NCI-H2171 treated with DMSO at 0.1 percent for 48 hours (cell line): ENCODE data around the gene RFX4.

ENCODE experiments used
- DNase-seq: peaks from one replicate; lab custom pipeline; 2025; lab: John Stamatoyannopoulos, UW

Gene RFX4

DNA sequence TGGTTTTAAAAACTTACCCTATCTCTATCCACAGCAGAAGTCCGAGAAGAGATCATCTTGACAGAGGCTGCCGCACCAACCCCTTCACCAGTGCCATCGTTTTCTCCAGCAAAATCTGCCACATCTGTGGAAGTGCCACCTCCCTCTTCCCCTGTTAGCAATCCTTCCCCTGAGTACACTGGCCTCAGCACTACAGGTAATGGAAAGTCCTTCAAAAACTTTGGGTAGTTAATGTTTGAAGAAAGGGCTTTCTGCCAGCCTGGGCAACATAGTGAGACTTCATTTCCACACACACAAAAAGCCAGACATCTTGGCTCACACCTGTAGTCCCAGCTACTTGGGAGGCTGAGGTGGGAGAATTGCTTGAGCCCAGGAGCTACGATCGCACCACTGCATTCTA is 150.1 kb downstream of the RFX4 start:
- no peak for DNase-seq

DNA sequence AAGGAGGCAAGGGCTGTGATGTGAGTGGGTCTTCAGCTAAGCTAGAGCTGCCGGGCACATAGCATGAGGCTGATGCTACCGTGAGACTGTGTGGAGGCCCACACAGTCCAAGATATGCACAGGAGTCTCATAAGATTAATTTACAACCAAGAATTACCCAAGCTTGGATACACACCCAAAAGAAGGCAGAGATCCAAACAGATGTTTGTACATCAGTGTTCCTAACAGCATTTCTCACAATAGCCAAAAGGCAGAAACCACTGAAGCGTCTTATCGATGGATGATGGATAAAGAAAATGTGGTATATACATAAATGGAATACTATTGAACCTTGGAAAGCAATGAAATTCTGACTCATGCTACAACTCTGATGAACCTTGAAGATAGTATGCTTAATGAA is 150.9 kb downstream of the RFX4 start:
- no peak for DNase-seq

GRCh38 chr12:106736051-106736957 is 153.5 kb downstream of the RFX4 start:
- no peak for DNase-seq

DNA sequence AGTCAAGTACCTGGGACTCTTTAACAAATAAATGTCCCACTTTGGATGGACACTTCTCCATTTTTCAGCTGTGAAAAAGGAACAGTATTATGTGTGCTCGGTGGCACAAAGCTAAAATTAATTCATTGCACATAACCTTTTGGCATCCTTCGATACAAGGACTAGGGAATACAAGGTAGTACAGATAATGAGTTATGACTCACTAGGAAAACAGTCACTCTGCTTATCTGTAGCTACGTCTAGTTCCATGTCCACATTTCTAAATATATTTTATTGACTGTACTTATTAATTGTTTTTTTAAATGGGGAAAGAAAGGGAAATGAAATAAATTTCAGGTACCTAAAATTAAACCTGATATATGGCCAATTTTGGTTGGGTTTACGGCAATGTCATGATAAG is 156.5 kb downstream of the RFX4 start:
- DNase-seq: no peak

DNA sequence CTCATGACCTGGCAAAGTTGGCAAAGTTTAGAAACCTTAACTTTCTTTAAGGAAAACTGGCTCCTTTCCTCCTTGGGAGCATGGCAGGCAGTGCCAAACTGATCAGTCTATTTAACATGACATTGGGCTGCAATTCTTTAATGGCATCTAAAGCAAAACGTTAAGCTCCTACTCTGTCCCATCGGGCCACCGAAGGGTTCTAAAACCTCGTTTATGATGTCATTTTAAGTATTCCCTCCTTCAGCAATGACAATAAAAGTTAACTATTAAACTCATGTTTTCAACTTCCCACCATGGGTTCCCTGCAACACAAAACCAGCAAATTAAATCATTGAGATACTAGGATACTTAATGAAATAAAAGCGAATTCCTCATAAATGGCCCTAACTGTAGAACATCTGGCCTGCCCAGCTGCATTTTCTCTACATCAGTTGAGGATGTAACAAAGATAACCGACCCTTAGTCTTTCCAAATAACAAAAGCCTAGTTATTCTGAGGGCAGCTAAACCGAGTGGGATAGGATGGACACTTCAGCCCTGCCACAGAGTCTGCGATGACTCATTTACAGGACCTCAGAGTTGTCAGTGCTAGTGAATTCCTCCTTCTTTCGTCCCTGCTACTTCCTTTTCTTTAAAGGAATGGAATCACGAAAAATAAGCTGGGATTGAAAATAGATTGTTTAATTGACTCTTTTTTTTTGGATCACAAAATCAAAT is 157.2 kb downstream of the RFX4 start:
- DNase-seq: no peak

GRCh38 chr12:106740818-106741217 is 158.0 kb downstream of the RFX4 start:
- DNase-seq: no peak

- no peak for DNase-seq
These were observed 158.4 kb downstream of the RFX4 start for GRCh38 chr12:106741247-106741646.

DNA sequence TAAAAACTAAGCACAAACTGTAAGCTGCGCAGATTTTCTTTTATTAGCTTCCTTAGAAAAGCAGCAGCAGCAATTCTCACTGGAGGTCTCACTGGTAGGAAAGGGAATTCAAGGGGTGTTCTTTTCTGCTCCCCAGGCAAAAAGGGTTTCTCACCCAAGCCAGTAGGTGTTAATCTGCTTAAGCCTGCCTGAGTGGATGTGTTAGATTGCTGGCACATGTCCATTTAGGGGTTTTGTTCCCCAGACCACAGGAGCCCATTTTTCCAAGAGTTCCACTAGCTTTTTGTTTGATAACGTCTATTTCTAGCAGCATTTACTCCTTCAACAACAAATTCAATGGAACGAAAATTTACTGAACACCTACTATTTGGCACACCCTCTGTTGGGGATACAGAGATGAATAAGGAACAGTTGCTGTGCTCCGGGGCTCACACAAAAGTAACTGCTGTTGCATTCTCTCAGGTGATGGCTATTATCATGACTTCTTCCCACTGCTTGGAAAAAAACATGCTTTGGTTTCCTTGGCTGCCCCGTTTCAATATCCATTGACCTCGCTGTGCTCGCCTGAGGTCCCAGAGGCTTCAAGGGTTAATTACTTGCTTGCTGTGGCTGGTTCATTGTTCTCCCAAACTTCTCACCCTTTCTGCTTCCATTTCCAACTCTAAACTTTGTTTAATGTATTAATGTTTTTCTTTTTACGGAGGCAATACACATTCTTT is 160.6 kb downstream of the RFX4 start:
- DNase-seq: no peak

DNA sequence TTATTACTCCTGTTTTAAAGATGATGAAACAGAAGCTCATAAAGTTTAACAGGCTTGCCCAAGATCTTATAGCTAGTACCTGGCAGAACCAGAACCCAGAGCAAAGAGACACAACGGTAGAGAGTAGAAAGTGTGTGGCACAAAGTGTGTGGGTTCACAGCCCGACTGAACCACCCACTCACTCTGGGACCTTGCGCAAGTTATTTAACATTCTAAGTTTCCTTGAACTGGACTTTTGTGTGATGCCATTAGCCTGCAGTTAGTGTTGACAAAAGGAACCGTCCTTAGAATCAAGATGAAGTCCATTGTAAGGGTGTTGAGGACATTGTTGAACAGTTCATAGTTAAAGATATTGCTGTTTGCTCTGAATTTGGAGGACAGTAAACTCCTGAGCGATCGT is 161.8 kb downstream of the RFX4 start:
- DNase-seq: no peak

DNA sequence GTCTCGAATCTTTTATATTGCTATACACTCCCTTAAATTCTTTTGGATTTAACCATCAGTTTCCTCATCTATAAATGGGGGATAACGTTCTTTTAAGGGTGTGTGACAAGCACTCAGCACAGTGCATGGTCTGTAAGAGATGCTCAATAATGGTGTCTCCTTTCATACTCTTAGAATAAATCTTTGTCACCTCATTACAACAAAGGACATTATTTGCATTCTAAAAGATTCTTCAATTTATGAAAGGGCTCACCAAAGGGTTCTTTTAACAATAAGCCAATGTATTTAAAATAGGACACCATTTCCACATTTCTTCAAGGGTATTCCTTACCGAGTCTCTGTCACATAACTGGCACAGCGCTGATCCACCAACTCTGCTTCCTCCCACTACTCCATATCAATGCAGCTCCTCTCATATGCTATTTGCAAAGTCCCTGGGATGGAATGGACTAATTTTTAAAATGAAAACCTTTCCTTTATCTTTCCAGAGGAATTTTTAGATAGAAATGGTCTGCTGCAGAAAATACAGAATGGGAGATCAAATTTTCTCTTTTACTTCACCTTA is 162.5 kb downstream of the RFX4 start:
- no peak for DNase-seq

DNA sequence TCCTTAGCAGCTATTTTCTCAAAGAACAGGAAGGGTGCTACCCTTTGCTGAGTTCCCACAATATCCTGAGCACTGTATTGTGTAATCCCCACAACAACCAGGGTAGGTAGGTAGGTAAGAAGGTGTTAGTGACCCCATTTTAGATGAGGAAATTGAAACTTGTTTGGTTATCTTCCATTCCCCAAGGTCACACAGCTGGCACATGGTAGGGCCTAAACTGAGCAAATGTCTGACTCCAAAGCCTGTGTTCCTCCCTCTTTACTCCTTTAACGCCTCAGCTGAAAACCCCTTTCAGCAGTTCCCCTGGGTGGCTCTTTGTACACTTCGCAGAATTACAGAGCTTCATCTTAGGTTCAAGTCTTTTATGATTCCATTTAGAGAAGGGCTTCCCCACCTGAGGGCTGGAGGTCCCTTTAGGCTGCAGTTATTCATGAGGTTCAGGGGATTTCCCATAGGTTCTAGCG is 165.2 kb downstream of the RFX4 start:
- DNase-seq: no peak

DNA sequence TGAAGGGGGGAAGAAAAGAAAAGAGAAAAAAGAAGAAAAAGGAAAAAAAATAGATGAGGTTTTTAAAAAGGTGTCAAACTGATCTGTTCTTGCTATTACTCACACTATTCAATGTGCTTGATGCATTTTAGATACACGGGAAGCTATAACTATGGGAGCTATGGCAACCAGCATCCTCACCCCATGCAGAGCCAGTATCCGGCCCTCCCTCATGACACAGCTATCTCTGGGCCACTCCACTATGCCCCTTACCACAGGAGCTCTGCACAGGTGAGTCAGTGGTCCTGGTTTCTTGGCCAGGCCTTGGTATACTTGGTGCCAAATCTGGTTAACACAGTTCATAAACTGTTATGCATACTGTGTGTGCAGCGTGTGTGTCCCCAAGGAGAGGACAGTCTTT is 167.7 kb downstream of the RFX4 start:
- DNase-seq: no peak

DNA sequence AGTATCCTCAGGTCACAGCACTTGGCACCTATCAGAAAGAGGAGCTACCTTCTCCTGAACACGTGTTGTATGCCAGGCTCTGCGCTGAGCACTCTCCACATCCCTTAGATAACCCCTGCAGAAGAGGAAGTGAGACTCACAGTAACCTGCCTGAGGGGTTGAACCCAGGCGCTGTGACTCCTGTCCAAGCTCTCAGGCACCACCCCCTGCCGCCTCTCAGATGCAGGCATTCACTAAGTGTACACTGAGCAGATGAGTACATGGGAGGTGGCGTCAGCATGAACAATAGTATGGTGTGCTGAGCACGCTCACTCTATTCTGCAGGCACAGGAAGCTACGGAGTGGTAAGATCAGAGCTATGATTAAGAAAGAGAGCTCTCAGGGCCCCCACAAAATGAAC is 170.7 kb downstream of the RFX4 start:
- DNase-seq: no peak

DNA sequence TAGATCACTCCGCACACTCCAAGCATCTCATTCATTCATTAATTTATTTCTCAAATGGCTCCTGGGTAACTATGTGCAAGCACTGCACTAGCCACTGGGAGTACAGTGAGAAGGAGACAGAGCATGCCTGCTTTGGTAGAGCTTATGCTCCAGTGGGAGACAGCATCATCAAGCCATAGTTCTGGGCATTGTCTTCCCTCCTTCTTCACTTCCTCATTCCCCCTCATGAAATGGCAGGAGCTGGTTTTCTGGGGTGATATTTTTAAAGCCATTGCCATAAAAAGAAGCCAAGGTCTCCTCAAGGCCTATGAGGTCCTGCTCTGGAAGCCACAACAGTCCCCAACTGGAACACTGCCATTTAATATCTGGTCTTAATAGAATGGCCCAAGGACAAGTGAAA is 171.5 kb downstream of the RFX4 start:
- no peak for DNase-seq

DNA sequence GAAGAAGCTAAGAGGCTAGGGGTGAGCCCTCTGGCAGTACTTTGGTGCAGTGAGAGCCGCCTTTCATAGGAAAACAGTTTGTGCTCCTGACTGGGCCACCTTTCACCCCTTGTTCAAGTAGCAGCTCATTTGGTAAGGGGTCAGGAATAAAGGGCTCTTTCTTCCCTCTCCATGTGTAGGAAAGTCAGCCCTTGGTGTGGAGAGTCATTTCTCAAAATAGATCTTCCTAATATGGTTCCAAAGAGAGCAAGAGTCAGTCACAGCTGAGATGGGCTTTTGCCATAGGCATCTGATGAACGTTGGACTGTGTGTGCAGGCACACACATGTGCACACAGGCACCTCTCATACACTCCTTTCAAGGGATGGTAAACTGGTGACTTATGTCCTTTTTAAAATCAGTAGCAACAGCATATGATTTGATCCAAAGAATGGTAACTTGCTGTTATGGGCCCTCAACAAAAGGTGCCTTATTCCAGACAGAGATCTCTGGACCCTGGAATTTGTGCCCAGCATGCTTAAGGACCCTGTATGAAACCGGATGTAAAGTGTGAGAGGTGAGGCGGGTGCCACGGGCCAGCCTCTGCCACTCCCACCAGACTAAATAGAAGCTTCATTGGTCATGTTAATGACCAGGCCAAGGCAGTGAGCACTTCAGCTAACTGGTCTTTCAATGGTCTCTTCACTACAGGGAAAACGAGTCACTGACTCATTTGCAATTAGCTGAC is 175.0 kb downstream of the RFX4 start:
- no peak for DNase-seq

DNA sequence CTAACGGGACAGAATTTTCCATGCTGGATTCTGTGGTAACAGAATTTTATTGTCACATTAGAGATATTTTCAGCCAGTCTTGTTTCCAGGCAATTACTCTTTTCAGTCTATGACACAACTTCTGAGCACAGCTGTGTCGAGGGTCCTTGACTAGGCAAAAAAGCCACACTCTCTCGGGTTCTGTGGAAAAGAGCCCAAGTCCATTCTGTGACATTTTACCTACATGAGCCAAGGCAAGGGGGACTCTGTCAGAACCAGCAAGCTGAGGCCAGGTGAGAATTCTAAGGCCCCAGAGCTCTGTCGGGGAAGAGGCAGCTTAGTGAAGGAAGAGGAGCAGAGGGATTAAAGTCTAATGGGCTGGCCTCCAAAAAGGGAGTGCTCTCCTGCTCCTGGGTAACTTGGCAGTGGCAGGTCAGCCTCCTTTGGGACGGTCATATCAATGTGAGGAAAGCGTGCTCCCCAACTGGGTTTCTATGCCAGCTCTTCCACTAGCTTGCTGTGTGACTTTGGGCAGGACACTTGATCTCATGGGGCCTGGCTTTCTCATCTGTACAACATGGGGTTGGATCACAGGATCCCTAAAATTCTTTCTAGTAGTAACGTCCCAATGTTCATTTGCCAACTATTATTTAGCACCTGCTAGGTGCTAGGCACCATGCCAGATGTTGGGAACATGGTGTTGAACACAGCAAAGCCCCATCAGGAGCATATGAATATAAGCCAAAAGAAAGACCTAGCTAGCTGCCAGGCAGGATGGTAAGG is 175.7 kb downstream of the RFX4 start:
- DNase-seq: no peak

- peak; percentile 64 for DNase-seq
These were observed 176.9 kb downstream of the RFX4 start for GRCh38 chr12:106759526-106760183.

DNA sequence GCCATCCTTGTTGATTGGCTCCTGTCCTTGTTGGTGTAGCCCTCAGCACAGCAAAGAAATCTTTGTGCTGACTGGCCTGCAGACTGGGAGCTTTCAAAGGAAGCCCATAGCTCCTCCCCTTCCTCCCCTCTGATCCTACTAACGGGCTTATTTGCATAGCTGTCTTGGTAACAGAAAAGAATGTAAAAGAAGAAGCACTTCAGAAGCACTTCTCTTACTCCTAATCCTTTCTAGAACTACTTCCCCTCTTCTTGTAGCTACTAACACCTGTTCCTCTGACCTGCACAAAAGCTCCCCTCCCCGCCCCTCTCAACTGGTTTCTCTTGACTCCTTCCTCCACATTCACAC is 177.4 kb downstream of the RFX4 start:
- no peak for DNase-seq

DNA sequence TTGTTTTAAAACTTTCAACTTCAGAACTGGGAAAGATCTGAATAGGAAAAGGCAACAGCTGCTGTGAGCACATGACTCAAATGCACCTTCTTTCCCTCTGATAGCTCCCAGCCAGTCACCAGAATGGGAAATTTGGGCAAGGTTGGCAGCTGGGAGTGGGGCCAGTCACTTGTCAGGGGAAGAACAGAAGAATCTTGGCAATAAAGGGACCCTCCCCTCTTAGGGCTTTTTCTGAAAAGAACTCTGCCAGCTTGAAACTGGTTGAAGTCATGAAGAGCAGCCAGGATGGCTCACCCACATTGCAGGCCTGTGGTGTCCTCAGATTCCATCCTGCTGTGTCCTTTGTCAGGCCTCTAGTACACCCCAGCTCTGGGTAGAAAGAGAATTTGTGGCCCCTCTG is 181.4 kb downstream of the RFX4 start:
- no peak for DNase-seq

- no peak for DNase-seq
These were observed 181.9 kb downstream of the RFX4 start for GRCh38 chr12:106764738-106765137.
